Measurements from ENCODE around the gene HBQ1.
"Not testable (repeated sequence)": the region's sequence is repeated elsewhere in the genome, so short reads cannot be mapped to it uniquely, and the experiment has no call there.

HBQ1 gene

GRCh38 chr16:160691-161190 lies 19.5 kb upstream of the HBQ1 start:
- no peak for DNase-seq (ENCODE audit: low read depth, low spot score)

- DNase-seq (ENCODE audit: low read depth, low spot score) = no peak
These were observed 17.8 kb upstream of the HBQ1 start for GRCh38 chr16:162271-162991.

GRCh38 chr16:163139-163538 lies 17.1 kb upstream of the HBQ1 start:
- not testable (repeated sequence) for DNase-seq (ENCODE audit: low read depth, low spot score)

GRCh38 chr16:163696-164095 lies 16.6 kb upstream of the HBQ1 start:
- not testable (repeated sequence) for DNase-seq (ENCODE audit: low read depth, low spot score)

GRCh38 chr16:164134-164823 lies 16.0 kb upstream of the HBQ1 start:
- not testable (repeated sequence) for DNase-seq (ENCODE audit: low read depth, low spot score)

- DNase-seq (ENCODE audit: low read depth, low spot score) = no peak
These were observed 15.3 kb upstream of the HBQ1 start for GRCh38 chr16:164827-165538.

- no peak for DNase-seq (ENCODE audit: low read depth, low spot score)
These were observed 14.5 kb upstream of the HBQ1 start, which contains the start of gene HBM for GRCh38 chr16:165539-166374. Gene HBM, plus strand, starts transcription at chr16:165978. Its CDS starts 20 bp downstream, at chr16:165998.

GRCh38 chr16:166375-167121 lies 13.7 kb upstream of the HBQ1 start:
- no peak for DNase-seq (ENCODE audit: low read depth, low spot score)

GRCh38 chr16:167122-167690 lies 13.1 kb upstream of the HBQ1 start:
- DNase-seq (ENCODE audit: low read depth, low spot score) = no peak

- DNase-seq (ENCODE audit: low read depth, low spot score) = no peak
These were observed 11.8 kb upstream of the HBQ1 start for GRCh38 chr16:168424-168823.

- no peak for DNase-seq (ENCODE audit: low read depth, low spot score)
These were observed 11.2 kb upstream of the HBQ1 start for GRCh38 chr16:169014-169413.

GRCh38 chr16:170088-170507 lies 10.2 kb upstream of the HBQ1 start:
- DNase-seq (ENCODE audit: low read depth, low spot score) = not testable (repeated sequence)

- no peak for DNase-seq (ENCODE audit: low read depth, low spot score)
These were observed 9.5 kb upstream of the HBQ1 start for GRCh38 chr16:170788-171187.

- not testable (repeated sequence) for DNase-seq (ENCODE audit: low read depth, low spot score)
These were observed 7.8 kb upstream of the HBQ1 start, which contains the start of gene HBA2 for GRCh38 chr16:172374-172941. Gene HBA2, plus strand, starts transcription at chr16:172876. Its CDS starts 37 bp downstream, at chr16:172913.

- not testable (repeated sequence) for DNase-seq (ENCODE audit: low read depth, low spot score)
These were observed 6.9 kb upstream of the HBQ1 start for GRCh38 chr16:173211-173854.

- DNase-seq (ENCODE audit: low read depth, low spot score) = not testable (repeated sequence)
These were observed 6.1 kb upstream of the HBQ1 start for GRCh38 chr16:173928-174769.

- DNase-seq (ENCODE audit: low read depth, low spot score) = no peak
These were observed 5.0 kb upstream of the HBQ1 start for GRCh38 chr16:175011-175949.
